Daoy (cell line): ENCODE data around the gene TLR6. TPM values are rescaled to one million over a fixed set of nuclear protein-coding genes. Genes with fewer than 3 reads are reported as not detected.

Source experiments
- DNase-seq: peaks from one replicate; pipeline ENCODE4 v3.0.0-alpha.2; 2015; ENCODE audit warnings: low read depth
- total RNA-seq: library from RNA; depleted of rRNA; stranded (reverse); fragments of >200 nt; shearing (Covaris generic); gene quantifications from 2 replicates; pipeline ENCODE4 v1.2.3, GENCODE V29; 2014; rRNA removed

Gene TLR6, protein sequence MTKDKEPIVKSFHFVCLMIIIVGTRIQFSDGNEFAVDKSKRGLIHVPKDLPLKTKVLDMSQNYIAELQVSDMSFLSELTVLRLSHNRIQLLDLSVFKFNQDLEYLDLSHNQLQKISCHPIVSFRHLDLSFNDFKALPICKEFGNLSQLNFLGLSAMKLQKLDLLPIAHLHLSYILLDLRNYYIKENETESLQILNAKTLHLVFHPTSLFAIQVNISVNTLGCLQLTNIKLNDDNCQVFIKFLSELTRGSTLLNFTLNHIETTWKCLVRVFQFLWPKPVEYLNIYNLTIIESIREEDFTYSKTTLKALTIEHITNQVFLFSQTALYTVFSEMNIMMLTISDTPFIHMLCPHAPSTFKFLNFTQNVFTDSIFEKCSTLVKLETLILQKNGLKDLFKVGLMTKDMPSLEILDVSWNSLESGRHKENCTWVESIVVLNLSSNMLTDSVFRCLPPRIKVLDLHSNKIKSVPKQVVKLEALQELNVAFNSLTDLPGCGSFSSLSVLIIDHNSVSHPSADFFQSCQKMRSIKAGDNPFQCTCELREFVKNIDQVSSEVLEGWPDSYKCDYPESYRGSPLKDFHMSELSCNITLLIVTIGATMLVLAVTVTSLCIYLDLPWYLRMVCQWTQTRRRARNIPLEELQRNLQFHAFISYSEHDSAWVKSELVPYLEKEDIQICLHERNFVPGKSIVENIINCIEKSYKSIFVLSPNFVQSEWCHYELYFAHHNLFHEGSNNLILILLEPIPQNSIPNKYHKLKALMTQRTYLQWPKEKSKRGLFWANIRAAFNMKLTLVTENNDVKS
- total RNA-seq = 2.2 and 2.6 TPM in 2 replicates

DNA sequence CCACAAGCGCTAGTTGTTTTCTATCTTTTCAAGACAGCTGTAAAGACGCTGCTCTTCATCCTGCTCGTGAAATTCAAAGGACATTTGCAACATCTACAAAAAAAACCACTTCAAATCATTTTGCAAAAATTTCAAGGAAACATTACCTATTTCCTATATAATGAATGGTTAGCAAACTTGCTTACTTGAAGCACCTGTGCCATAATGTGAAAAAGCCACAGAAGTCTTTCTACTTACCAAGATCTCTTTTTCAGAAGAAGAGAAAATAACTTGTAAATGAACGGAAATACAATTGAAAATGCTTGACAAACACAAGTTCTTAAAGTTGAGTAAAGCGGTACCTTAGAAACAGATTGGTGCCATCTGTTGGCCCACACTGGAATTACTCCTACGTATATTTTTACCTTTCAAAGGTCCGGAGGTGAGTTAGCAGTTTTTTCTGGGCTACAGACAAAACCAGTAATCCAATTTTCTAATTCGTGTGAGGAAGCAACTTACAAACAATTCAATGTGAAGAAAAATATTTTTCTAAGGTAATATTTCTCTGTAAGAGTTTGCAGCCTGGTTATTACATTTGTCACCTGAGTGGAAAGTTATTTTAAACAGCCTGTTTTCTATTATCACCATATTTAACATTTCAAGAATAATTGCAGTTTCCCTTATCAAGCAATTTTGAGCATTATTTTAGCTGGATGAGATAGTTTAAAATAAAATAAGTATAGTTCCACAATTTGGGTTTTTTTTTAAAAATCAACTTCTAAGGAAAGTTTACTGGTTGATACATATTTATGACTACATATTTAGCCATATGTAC, at the start of gene TLR6:
Gene TLR6, minus strand, starts transcription at position 294 of the 814 bp plus-strand sequence. CDS start 27,344 bp downstream, outside the sequence.
- peak; percentile 67 for DNase-seq

DNA sequence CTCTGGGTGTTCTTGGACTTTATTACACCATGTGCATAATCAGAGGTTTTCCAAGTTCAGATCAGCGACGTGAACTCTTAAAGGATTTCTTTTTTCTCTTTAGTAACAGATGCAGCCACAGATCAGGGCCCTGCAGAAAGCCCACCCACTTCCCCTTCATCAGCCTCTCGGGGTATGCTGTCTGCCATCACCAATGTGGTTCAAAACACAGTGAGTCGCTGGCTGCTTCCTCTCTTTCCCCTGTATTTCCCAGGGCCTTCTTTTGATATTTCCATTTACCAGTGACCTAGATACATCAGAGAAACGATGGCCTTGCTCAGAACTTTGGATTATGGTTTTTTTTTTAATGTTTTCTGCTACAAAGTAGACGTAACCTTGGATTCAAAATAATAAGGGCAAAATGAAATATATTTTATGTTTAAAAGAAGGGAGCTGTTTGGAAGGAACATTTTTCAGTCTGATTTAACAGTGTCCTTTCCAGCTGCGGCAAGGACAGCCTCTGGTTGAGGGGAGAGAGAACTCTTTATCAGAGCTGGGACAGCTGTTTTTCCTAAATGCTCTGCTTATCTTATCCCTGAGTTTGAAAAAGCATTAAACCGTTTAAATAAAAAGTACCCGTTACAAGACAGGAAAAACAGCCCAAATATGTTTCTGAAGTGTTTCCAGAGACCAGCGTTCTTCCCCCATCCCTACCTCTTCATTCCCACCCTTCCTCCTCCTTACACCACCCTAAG, 49.2 kb upstream of the TLR6 start:
- DNase-seq = no peak

DNA sequence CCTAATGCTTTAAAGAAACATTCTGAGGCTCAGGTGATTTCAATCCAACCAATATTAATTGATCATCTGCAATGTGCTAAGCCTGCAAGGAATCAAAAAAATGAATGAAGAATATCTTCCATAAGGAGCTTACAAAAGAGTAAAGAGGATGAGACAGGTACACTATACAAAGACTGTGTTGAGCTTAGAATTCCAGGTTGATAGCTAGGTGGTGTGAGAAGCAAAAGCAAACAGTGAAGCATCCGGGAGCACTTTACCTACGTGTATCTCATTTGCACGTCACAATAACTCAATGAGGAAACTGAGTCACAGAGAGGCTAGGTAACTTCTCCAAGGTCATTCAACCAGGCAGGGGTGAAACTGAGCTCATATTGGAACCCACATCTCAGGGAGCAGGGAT, 48.1 kb upstream of the TLR6 start:
- DNase-seq = no peak

DNA sequence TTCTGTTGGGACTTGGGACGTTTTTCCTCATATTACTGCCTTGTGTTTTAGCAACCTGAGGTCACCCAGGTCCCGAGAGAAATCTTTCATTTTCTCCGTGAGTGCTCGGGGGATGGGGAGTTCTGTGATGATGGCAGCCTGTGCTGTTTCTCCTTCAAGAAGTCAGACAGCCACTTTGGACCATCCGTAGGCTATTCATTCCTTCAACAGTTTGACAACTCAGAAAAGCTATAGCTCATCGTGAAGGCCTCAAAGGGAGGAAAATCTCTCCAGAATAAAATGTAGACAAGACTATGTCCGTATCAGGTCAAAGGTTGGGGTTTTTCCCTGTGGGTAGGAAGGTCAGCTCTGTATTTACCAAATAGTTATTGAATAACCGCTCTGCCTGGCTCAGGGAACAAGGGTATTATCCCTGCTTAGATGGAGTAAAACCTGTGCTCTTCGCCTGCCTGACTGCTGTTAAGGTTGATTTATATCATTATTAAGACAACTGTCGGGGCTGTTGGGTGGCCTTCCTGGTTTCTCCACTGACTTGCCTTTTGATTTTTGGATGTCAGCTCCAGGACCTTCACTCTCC, 47.6 kb upstream of the TLR6 start:
- no peak for DNase-seq

DNA sequence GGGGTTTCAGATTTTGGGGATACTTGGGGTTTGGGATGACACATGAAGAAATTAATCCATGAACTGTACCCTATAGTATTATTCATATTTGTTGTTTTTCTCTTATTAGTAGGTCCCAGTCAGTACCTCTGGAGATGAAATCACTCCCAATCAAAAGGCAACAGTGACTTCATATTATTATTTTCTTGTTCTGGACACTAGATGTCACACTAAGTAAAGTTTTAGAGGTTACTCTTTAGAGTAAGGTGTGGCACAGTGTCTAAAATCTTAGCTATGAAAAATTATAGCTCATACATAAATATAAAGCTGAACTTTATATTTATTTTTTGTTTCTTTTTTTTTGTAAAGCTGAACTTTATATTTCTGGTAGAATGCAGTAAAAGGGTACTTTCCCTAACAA, 46.1 kb upstream of the TLR6 start:
- DNase-seq = no peak

DNA sequence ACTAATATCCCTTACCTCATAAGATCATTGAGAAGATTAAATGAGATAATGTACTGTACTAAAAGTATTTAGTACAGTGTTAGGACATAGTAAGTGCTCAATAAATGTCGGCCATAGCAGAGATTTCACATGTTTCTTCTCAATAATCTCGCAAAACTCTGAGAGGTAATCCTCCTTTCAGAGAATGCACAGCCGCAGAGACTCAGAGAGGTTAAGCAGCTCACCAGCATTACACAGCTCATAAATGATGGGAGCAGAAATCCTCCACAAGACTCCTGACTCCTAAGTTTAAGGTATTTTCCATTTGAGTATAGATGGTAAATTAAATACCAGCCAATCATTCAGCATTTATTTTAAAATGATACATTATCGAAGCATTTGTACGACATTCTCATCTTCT, 45.6 kb upstream of the TLR6 start:
- DNase-seq = no peak

DNA sequence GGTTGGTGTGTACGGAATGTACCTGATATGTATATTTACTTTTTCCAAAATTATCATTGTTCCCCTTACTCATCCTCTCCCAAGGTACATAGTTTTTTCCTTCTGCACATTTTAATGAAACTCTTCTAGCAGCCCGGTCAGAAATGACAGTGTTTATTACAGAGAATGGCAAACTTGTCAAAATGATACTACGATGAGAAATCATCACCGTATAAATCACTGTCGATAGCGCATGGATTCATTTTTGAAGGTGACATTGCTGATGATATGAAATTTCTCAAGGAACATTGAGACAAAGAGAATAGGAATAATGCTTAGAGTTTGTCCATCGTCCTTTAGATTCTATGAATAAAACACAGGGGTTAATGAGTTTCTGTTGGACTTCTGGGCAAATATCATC, 41.6 kb upstream of the TLR6 start:
- no peak for DNase-seq

DNA sequence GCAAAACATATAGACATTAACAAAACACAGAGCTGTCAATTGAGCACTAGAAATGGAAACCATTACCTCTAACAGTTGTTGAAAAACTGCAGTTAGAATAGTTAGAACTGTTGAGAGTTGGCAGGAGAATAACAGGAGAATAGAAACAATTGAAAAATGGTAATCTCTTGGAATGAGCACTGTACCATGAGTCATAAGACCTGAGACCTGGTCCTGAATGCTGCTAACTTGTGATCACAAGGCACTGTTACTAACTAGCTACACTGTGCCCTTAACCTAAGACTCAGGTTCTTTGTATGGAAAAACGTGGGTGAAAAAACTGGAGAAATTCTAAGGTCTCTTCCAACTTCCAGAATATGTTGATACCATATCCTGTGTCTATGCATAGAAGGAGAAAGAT, 40.3 kb upstream of the TLR6 start:
- no peak for DNase-seq

DNA sequence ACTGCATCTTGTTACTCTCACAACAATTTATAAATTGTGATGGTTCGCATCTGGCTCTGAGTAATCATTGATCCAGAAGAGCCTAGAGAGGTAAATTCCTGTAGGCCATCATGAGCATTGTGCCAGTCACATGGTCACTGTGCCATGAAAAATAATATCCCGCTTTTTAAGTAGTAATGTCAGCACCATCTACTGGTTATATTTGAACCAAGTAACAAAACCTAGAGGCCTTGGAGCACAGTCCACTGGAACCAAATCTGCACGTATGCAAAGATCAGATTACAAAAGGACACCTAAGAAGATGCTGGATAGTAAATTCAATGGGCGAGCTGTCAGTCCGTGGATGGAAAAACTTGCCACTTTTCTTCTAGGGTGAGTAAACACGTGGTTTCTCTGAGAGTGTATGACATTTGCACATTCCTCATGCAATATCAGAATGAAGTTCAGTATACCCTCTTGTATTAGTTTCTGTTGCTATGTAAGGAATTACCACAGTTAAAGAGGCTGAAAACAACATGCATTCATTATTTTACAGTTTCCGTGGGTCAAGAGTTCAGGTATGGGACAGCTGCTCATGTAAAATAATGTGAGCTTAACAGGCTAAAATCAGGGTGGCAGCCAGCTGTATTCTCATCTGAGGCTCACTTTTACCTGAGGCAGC, 37.8 kb upstream of the TLR6 start:
- no peak for DNase-seq

DNA sequence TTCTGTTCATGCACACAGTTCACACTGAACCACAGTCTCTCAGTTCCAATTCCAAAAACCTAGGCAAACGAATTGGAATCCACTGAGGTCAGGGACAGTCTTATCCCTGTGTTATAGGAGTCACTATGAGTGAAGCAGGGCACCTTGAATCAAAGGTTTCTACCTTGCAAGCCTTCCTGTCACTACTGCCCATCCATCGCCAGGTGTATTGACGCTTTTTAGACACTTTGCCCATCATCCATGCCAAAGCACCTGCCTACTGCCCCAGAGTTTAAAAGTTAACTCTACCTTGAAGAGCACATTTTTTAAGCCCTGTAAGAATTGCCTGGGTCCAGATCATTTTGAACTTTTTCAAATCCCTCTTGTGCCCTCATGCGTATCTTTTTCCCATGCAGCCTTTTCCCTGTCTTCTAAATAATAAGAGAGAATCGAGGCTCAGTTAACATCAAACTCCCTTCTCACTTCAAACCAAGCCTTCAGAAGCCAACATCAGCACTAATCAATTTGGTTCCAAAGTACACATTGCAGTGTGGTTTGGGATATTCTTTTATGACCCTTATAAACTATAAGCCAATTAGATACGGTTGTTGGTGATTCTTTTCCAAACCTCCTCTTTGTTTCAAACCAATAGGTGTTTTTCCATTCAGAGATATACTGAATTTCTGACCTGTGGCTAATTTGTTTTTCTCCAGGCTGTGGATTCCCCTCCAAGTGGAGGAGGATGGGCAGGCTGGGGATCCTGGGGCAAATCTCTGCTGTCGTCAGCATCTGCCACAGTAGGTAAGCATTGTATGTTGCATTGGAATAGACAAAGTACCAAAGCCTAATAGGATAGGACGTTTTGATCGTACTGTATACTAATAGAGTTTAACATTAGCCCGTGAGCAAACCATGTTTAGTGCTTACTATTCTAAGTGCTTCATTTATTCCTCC, 34.7 kb upstream of the TLR6 start:
- no peak for DNase-seq

DNA sequence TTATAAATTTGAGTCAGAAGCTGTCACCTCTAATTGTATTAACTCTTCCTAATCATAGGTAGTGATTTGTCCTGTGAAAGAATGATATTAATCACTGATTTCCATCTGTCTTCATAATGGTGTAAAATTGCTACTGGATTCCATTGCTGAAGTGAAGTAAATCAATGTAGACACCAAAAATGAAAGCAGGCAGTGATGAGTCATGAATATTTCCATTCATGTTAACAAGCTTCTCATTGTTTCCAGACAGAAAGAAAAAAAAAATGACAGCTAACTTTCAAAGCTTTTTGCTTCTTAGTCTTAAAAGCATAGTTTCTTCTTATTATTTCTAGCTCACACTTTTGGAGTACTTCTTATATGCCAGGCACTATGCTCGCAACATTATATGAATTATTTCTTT, 32.5 kb upstream of the TLR6 start:
- DNase-seq = peak; percentile 55

DNA sequence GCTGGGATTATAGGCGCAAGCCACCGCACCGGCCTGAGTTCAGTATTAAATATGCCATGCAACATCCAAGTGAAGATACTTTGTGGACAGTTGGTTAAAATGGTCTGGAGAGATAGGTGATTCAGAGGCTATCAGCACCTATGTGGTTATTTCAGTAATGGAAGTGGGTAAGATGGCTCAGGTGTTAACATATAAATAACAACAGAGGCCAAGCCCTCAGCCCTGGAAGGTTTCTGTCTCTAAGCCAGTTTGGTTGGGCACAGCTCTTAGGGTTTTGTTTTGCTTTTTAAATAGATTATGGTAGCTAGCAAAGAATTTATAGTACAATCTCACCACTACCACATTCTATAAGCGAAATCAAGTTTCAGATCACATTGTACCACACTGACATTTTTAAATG, 27.6 kb upstream of the TLR6 start:
- DNase-seq = no peak

DNA sequence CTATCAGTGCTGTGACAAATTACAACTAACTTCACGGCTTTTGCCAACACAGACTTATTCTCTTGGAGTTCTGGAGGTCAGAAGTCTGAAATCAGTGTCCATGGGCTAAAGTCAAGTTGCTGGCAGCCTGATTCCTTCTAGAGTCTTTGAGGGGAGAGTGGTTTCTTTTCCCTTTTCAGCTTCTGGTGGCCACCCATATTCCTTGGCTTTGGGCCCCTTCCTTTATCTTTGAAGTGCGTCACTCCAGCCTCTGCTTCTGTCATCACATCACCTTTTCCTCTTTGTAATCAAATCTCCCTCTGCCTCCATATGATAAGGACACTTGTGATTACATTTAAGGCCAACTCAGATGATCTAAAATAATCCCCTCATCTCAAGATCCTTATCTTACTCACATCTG, 20.0 kb upstream of the TLR6 start:
- no peak for DNase-seq

DNA sequence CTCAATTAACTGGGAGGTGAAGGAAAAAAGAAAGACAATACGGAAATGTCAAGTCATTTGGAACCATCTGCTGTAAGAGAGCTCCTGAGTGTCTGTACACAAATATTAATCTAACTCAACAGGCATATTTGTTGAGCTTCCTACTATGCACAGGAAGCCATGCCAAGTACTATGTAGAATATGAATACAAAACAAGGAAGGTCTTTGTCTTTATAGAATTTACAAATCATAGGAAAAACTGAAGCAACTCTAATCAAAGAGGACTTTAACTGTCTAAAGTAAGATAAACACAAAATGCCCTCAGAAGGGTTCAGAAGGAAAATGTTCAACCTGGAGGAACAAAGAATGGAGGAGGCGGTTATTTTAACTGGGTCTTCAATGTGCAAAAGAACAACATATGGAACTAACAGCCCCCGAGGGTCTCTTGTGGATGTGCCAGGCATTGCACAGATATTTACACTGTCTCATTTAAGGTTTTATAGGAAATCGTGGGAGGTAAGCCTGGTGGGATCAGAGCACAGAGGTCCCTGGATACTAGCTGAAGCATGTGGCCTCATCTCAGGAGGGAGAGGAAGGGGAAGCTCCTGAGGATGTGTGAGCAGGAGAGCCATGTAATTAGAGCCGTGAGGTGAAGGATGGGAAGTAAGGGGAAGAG, 16.8 kb upstream of the TLR6 start:
- no peak for DNase-seq

DNA sequence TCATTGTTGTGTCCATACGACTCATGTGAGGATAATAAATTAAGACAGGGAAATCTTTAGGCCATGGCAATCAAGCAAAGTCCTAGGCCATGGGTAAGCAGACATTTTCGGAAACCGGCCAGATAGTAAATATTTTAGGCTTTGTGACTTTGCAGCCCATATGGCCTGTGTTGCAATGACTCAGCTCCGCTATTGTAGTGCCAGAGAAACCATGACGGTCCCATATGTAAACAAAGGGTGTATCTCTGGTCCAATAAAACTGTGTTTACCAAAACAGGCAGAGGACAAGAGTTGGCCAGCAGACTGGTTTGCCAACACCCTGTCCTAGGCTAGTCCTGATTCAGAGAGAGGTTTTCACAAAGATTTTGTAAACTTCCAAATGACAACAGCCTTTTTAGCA, 16.0 kb upstream of the TLR6 start:
- DNase-seq = no peak

DNA sequence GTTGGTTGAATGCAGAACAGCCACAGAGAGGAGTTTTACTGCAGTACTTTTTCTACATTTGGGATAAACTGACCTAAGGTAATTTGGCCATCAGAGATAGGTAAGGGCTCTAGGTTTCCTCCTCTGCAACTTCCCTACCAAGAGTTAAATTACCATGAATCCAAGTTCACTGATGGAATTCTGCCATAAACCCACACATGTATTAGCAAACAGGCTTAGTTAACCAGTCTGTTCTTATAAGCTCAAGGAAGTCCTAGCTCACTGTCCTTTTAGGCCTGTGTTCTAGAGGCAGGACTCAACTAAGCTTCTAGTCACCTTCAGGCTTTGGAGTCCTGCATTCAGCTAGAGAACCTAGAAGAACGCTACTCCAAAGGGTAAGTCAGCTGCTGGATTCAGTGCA, 15.0 kb upstream of the TLR6 start:
- DNase-seq = no peak

DNA sequence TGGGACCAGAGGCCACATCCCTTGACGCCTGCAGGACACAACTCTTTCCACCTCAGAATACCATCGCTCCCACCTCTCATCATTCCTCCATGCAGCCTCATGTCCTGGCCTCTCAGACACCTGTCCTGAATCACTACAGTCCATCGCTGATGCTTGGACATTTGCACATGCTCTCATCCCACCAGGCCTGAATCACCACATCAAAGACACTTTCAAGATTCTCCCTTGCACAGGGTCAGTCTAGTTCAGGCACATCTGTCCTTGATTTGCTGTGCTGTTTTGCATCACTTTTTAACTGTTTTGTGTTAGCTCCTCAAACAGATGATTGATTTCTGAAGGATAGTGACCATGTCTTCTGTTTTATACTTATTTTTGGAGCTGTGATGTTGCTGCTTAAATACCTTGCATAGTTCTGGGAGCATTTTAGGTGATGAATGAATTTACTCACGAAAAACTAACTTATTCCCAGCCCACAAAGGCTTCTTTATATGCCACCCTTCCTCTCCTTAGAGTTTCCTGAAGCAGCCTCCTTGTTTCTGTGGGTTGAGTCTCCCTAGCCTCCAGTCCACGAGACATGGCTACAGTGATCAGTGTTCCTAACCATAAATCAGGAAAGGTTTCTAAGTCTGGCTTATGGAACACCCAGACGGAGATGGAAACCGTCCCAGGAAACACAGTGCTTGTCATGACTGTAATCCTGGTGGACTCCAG, 13.6 kb upstream of the TLR6 start:
- DNase-seq = no peak

DNA sequence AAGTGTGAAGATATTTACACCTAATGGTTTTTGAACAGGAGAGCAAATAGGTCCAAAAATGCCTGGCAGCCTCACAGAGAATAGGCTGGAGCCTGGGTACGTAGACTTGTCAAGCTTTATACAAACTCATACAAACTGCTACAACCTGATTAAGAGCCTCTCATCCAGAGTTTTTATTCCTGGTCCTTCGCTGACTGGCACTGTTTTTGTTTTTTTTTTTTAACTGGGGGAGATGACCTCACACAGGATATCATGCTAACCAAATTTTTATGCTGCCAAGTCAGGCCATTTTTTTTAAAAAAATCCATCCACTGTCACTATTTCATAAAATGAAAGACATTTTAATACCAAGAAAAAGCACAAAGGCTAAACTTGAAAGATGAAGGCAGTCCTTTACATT, 12.9 kb upstream of the TLR6 start:
- DNase-seq = no peak
